GM12872 (cell line): ENCODE results near the gene SMG6.

Source experiments
- CTCF ChIP-seq: IDR thresholded peaks from 3 replicates; pipeline ENCODE4 v1.5.1; 2011; ENCODE audit warnings: low read depth, mild to moderate bottlenecking, low read length, moderate library complexity; ENCODE audit not compliant: insufficient read depth

Gene SMG6

GRCh38 chr17:2299756-2300155 is 3.8 kb downstream of the SMG6 start:
- no peak for TF ChIP-seq CTCF

- TF ChIP-seq CTCF: no peak
Measured at GRCh38 chr17:2299136-2299535, 4.4 kb downstream of the SMG6 start.

GRCh38 chr17:2297023-2297422 is 6.6 kb downstream of the SMG6 start:
- no peak for TF ChIP-seq CTCF

GRCh38 chr17:2295575-2295974 is 8.0 kb downstream of the SMG6 start:
- no peak for TF ChIP-seq CTCF

- no peak for TF ChIP-seq CTCF
Measured at GRCh38 chr17:2292100-2292499, 11.5 kb downstream of the SMG6 start.

- TF ChIP-seq CTCF: no peak
Measured at GRCh38 chr17:2289878-2290478, 13.6 kb downstream of the SMG6 start.

- TF ChIP-seq CTCF: no peak
Measured at GRCh38 chr17:2283302-2283701, 20.3 kb downstream of the SMG6 start.
